Prostate gland (tissue), 2 donors: ENCODE data around the gene GRID2. TPM values are rescaled to one million over a fixed set of nuclear protein-coding genes. Genes with fewer than 3 reads are reported as not detected.

Experiments
- DNase-seq: peaks from one replicate; pipeline ENCODE4 v3.0.0-alpha.2; 2019; ENCODE audit warnings: low spot score
- H3K27ac ChIP-seq, 2 donors: fragments of 200-600 bp; sonication (generic); 2 replicates each; pipeline ENCODE4 v1.5.1; 2017 to 2019
- H3K27me3 ChIP-seq: fragments of 200-600 bp; sonication (generic); replicated peaks from 2 replicates; pipeline ENCODE4 v1.5.1; 2019; ENCODE audit not compliant: insufficient read depth
- H3K36me3 ChIP-seq, 2 donors: fragments of 200-600 bp; sonication (generic); 1 replicate in 1 of 2; 2 replicates in 1 of 2; pipeline versions ENCODE4 v1.5.1 to v1.8.1; 2017 to 2019
- H3K4me1 ChIP-seq: fragments of 200-600 bp; sonication (generic); replicated peaks from 2 replicates; pipeline ENCODE4 v1.5.1; 2019
- H3K4me3 ChIP-seq, 2 donors: fragments of 200-600 bp; sonication (generic); 2 replicates each; pipeline ENCODE4 v1.5.1; 2017 to 2019
- H3K9me3 ChIP-seq: fragments of 200-600 bp; sonication (generic); 2 replicates; pipeline ENCODE4 v1.5.1; 2017
- CTCF ChIP-seq, 4 experiments: fragments of 200-600 bp in 2 of 4; fragments of 450-650 bp in 2 of 4; sonication (generic) in 2 of 4; IDR thresholded peaks; 1 replicate in 3 of 4; 2 replicates in 1 of 4; pipeline ENCODE4 v1.5.1; 2016 to 2019; ENCODE audit warnings: antibody characterized with exemption in 4 of 4, mild to moderate bottlenecking in 2 of 4, moderate library complexity in 2 of 4
- POLR2A ChIP-seq: fragments of 450-650 bp; IDR thresholded peaks from one replicate; pipeline ENCODE4 v1.6.1; 2016; ENCODE audit warnings: antibody characterized with exemption, mild to moderate bottlenecking
- POLR2AphosphoS5 ChIP-seq: sonication (generic); formaldehyde crosslinking; IDR thresholded peaks from one replicate; pipeline ENCODE4 v1.6.1; 2017; ENCODE audit warnings: antibody characterized with exemption
- WGBS: methylation state at CpG from one replicate; pipeline ENCODE4 v1.1.5; 2018; 5-methylcytosine and 5-hydroxymethylcytosine counted together
- intact Hi-C: fragments of 100-400 bp; cut with DNase I; formaldehyde crosslinking; loops from one replicate; pipeline ENCODE4 v1.14.2; 2022
- total RNA-seq, 2 donors: library from RNA; depleted of rRNA; stranded (reverse); fragments of >200 nt; gene quantifications; one replicate each; pipeline ENCODE4 v1.1.0, GENCODE V29; 2016

GRID2 gene
- total RNA-seq, 2 donors from 2014 or later: 0.09 to 11.0 TPM

GRCh38 chr4:93771640-93772411 is 1468.1 kb downstream of the GRID2 start:
- intact Hi-C loops: no loop called here
- 66% methylated on average over 8 of the region's 8 CpGs for WGBS
- no peaks in the 10 kb centered on the region for H3K27me3 ChIP-seq
- H3K27ac ChIP-seq: no peak overlapping the region
- H3K9me3 ChIP-seq: no peaks in the 10 kb centered on the region
- H3K36me3 ChIP-seq: no peaks in the 10 kb centered on the region
- no peak for DNase-seq
- no peak for TF ChIP-seq CTCF (IDR thresholded peaks at IDR 0.05)
- TF ChIP-seq POLR2AphosphoS5: no peak
- TF ChIP-seq POLR2A: no peak
- H3K4me1 ChIP-seq: no peaks in the 10 kb centered on the region
- H3K4me3 ChIP-seq: no peak overlapping the region

GRCh38 chr4:93772858-93773257 is 1469.1 kb downstream of the GRID2 start:
- Histone ChIP-seq H3K27ac (no peak overlapping the region), H3K4me3 (no peak overlapping the region), H3K27me3 (no peaks in the 10 kb centered on the region), H3K9me3 (no peaks in the 10 kb centered on the region), H3K4me1 (no peaks in the 10 kb centered on the region), H3K36me3 (no peaks in the 10 kb centered on the region)
- no peak for DNase-seq
- intact Hi-C loops: no loop called here
- TF ChIP-seq POLR2A (no peak), CTCF (IDR thresholded peaks at IDR 0.05) (no peak), POLR2AphosphoS5 (no peak)

- 92% methylated on average over 3 of the region's 3 CpGs for WGBS
- Histone ChIP-seq H3K4me1 (no peaks in the 10 kb centered on the region), H3K9me3 (no peaks in the 10 kb centered on the region), H3K4me3 (no peak overlapping the region), H3K27me3 (no peaks in the 10 kb centered on the region), H3K36me3 (no peaks in the 10 kb centered on the region), H3K27ac (no peak overlapping the region)
- no peak for DNase-seq
- TF ChIP-seq CTCF (IDR thresholded peaks at IDR 0.05) (no peak), POLR2AphosphoS5 (no peak), POLR2A (no peak)
- intact Hi-C loops: no loop called here
Observed at GRCh38 chr4:93775551-93775950, 1471.8 kb downstream of the GRID2 start.

GRCh38 chr4:93776386-93777080 is 1472.8 kb downstream of the GRID2 start:
- no peaks in the 10 kb centered on the region for H3K9me3 ChIP-seq
- no peak overlapping the region for H3K4me3 ChIP-seq
- no peaks in the 10 kb centered on the region for H3K27me3 ChIP-seq
- no peak overlapping the region for H3K27ac ChIP-seq
- DNase-seq: no peak
- no peak for TF ChIP-seq POLR2A
- TF ChIP-seq POLR2AphosphoS5: no peak
- no peak for TF ChIP-seq CTCF (IDR thresholded peaks at IDR 0.05)
- 26% methylated on average over 4 of the region's 4 CpGs for WGBS
- H3K4me1 ChIP-seq: no peaks in the 10 kb centered on the region
- H3K36me3 ChIP-seq: no peaks in the 10 kb centered on the region
- intact Hi-C loops: no loop called here

- intact Hi-C loops: no loop called here
- no peak overlapping the region for H3K27ac ChIP-seq
- no peak for DNase-seq
- H3K4me1 ChIP-seq: no peaks in the 10 kb centered on the region
- TF ChIP-seq POLR2A: no peak
- TF ChIP-seq POLR2AphosphoS5: no peak
- TF ChIP-seq CTCF (IDR thresholded peaks at IDR 0.05): no peak
- no peaks in the 10 kb centered on the region for H3K9me3 ChIP-seq
- 95% methylated on average over 1 of the region's 1 CpG for WGBS
- H3K4me3 ChIP-seq: no peak overlapping the region
- H3K36me3 ChIP-seq: no peaks in the 10 kb centered on the region
- no peaks in the 10 kb centered on the region for H3K27me3 ChIP-seq
Observed at GRCh38 chr4:93777081-93777460, 1473.3 kb downstream of the GRID2 start.
